Hepatocyte (in vitro differentiated cells): ENCODE data around the gene RRP15.

Experiments
- CTCF ChIP-seq: fragments of 200-600 bp; sonication (generic); IDR thresholded peaks from 2 replicates; pipeline ENCODE4 v1.5.1; 2016; ENCODE audit warnings: antibody characterized with exemption, mild to moderate bottlenecking; ENCODE audit not compliant: poor library complexity
- EZH2 ChIP-seq: fragments of 200-600 bp; sonication (generic); IDR thresholded peaks from 2 replicates; pipeline ENCODE4 v1.6.1; 2016; ENCODE audit warnings: antibody characterized with exemption, mild to moderate bottlenecking, borderline replicate concordance
- EZH2phosphoT487 ChIP-seq: fragments of 200-600 bp; sonication (generic); IDR thresholded peaks from one replicate; pipeline ENCODE4 v1.6.1; 2018; ENCODE audit warnings: antibody characterized with exemption, mild to moderate bottlenecking, low read depth, moderate library complexity; ENCODE audit not compliant: unreplicated experiment, severe bottlenecking

- TF ChIP-seq CTCF (no peak), EZH2 (no peak), EZH2phosphoT487 (no peak)
Measured at GRCh38 chr1:218274511-218274910, 10.6 kb upstream of the RRP15 start.
